GM12872 (cell line): Measurements from ENCODE around the gene PUM2.

Source experiments
- CTCF ChIP-seq: IDR thresholded peaks from 3 replicates; pipeline ENCODE4 v1.5.1; 2011; ENCODE audit warnings: low read depth, mild to moderate bottlenecking, low read length, moderate library complexity; ENCODE audit not compliant: insufficient read depth

PUM2 gene

DNA sequence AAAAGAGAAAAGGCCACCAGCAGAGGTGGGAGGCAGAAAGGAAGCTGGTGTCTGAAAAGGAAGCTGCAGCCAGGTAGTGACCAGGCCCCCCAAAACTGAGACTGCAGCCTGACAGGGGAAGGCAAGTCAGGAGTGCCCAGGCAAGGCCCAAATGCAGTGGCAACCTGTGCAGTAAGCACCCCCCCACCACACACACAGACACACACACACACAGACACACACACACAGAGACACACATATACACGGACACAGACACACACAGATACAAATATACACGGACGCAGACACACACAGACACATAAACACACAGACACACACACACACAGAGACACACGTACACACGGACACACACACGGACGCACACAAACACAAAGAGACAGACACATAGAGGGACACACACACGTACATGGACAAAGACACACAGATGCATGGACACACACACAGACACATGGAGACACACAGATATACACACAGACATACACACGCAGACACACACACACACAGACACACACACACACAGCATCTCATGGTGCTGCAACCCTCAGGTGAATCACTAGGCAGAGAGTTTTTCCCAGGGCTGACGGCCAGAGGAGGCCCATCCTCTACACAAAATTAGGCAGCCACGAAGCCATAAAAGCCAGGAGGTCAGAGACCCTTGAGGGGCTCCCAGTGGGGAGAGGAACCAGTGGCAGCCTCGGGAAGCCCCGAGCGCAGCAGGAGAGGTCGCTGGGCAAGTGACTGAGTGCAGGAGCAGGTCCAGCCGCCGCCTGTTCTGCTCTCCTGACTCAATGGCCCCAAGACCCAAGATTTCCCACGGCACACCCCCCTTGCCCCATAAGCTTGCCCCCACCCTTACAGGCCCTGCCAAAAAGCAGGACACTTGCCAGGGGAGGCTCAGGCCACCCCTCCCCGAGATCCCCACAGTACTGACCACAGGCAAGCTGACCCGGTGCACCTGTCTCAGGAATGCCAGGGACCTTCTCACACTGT is 132.0 kb downstream of the PUM2 start:
- no peak for TF ChIP-seq CTCF

- TF ChIP-seq CTCF, result no peak
Observed at GRCh38 chr2:20217041-20217970, 133.3 kb downstream of the PUM2 start.

- no peak for TF ChIP-seq CTCF
Observed at GRCh38 chr2:20216130-20217025, 134.3 kb downstream of the PUM2 start.

GRCh38 chr2:20215183-20216040 is 135.2 kb downstream of the PUM2 start:
- TF ChIP-seq CTCF, result no peak

- no peak for TF ChIP-seq CTCF
Observed at GRCh38 chr2:20214566-20215182, 136.0 kb downstream of the PUM2 start.

GRCh38 chr2:20213651-20214565 is 136.7 kb downstream of the PUM2 start:
- no peak for TF ChIP-seq CTCF
